GM18505 (cell line): Measurements from ENCODE around the gene FBXL14.

ENCODE experiments used
- ATAC-seq: cut with Tn5 transposase; IDR thresholded peaks from one replicate; pipeline ENCODE4 v1.9.1; 2021; ENCODE audit not compliant: unreplicated experiment
- POLR2A ChIP-seq: IDR thresholded peaks from 4 replicates; pipeline ENCODE4 v1.6.1; 2011; ENCODE audit warnings: borderline replicate concordance; ENCODE audit not compliant: insufficient read depth, insufficient read length; ENCODE audit errors: extremely low read depth

FBXL14 gene

GRCh38 chr12:1592444-1593173 is 1.8 kb downstream of the FBXL14 start:
- no peak for TF ChIP-seq POLR2A
- ATAC-seq, result no peak

GRCh38 chr12:1591543-1591942 is 2.8 kb downstream of the FBXL14 start:
- no peak for TF ChIP-seq POLR2A
- no peak for ATAC-seq

GRCh38 chr12:1591034-1591433 is 3.3 kb downstream of the FBXL14 start:
- no peak for TF ChIP-seq POLR2A
- ATAC-seq, result no peak

DNA sequence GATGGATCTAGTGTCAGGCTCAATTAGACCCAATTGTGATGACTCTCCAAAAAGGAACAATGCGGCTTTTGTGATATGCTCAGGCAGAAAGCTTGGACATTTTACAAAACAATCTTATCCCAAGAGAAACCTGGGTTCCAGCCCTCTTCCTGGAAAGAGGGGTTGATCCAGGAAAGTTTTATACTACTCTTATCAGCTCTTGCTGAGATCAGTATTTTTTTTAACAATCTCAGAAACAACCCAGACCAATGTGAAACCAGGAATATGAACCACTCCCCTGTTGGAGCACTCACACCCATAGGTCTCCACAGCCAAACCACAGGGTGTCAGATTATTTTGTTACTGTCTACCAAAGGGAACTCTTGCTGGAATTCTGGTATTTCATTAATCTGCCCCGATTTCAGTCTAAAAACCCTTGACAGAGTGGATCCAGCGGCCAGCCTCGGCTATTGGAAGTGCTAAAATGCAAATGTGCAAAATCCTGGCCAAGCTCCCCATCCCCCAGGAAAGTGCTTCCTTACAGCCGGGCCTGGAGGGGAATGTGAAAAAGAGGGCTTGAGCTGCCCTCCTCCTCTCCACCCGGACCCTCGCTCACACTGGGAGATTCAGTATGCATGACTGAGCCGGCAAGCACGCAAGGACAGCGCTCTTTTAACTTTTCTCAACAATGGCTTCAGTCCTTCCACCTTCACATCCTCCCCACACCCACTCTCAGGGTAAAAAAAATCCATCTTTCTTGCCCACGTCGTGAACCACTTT is 4.0 kb downstream of the FBXL14 start:
- TF ChIP-seq POLR2A, result no peak
- ATAC-seq, result no peak

GRCh38 chr12:1588575-1588947 is 5.8 kb downstream of the FBXL14 start:
- ATAC-seq, result no peak
- no peak for TF ChIP-seq POLR2A

DNA sequence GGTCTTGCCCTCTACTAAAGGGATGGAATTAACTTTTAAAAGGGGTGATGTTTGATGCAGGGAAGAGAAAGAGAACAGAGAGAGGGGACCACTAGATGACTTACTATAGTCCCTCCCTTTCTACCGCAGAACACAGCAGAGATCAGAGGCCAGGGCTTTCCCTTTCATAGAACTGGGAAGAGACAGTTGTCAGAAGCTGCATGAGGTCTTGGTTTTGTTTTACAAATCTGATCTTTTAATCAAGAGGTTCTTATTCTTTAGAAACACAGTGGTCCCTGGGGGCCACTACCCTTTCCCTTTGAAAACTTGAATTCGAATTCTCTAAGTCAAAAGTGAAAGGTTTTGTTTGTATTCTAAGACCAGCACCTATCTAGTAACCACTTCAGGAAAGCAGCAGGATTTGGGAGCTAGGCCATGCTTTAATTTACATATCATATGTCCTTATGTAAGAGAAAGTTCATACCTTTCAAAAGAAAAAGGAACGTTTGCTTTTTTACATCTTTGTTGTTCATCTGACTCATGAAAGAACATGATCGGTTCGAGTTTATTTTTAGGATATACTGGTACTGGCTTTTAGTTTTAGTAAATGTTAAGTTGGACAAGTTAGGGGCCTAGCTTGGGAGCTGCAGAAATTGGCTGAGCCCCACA is 6.3 kb downstream of the FBXL14 start:
- TF ChIP-seq POLR2A, result no peak
- no peak for ATAC-seq

- TF ChIP-seq POLR2A, result no peak
- ATAC-seq, result no peak
Observed at GRCh38 chr12:1584326-1584725, 10.1 kb downstream of the FBXL14 start.

- ATAC-seq, result peak; percentile 54
- TF ChIP-seq POLR2A, result no peak
Observed at GRCh38 chr12:1583421-1584078, 10.8 kb downstream of the FBXL14 start.

DNA sequence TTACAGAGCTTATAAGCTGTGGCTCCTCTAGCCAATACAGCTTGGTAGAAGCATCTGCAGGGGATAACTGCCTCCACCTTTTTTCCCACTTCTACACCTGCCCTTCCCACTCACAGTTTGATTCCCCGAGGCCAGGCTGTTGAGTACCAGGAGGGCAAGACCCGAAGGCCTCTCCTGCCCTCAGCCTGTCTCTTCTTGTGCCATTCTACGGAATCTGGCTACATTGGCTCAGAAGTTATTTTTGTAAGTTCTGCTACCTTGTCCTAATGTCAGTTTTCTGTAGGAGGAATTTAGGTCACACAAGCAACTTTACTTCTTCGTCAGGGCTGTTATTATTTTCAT is 11.7 kb downstream of the FBXL14 start:
- TF ChIP-seq POLR2A, result no peak
- no peak for ATAC-seq

- TF ChIP-seq POLR2A, result no peak
Observed at GRCh38 chr12:1581973-1582708, 12.2 kb downstream of the FBXL14 start.

GRCh38 chr12:1580526-1580925 is 13.9 kb downstream of the FBXL14 start:
- TF ChIP-seq POLR2A, result no peak

More at GRCh38 chr12:1581973-1582708, 12.2 kb downstream of the FBXL14 start:
- ATAC-seq, result no peak

DNA sequence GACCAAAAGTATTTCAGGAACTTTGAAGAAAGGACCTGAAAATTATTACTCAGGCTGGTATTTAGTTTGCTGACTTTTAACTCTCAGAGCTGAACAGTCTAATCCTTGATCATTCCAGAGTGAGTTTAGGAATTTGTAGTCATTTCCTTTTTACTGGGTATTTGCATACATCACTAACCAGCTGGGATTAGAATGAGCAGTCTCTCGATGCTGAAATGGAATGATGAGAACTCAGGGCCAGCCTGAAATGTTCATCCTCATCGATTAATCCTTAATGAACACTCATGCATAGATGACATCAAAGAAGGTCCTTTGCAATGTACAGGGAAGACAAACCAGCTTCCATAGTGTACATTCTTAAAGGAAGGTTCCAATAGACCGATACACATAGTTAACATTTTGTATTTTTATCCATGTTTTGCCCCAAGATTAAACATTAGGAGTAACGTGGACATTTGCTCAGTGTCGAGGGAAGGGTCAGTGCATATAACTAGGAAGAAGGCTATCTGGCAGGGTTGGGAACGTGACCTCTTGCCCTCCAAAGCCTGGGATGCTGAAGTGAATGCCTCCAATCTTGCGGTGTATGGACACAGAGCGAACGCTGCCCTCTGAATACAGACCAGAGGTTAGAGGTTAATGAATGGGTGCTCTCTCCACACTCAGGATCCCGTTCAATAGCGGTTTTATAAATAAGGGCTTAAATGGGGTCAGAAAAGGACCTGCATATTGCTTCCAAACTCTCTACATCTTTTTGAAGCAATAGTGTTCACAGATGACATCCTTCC is 14.5 kb downstream of the FBXL14 start:
- no peak for ATAC-seq
- no peak for TF ChIP-seq POLR2A

More at GRCh38 chr12:1580526-1580925, 13.9 kb downstream of the FBXL14 start:
- no peak for ATAC-seq
